HepG2 (cell line): ENCODE data around the gene STEAP1. TPM values are rescaled to one million over a fixed set of nuclear protein-coding genes. Genes with fewer than 3 reads are reported as not detected.
"Not testable (repeated sequence)": the region's sequence is repeated elsewhere in the genome, so short reads cannot be mapped to it uniquely, and the experiment has no call there.

Experiments used
- ATAC-seq: fragments of 200-7000 bp; cut with Tn5 transposase; 3 replicates; pipeline ENCODE4 v1.9.1; 2020; ENCODE audit warnings: mild to moderate bottlenecking, moderate library complexity
- BruUV-seq: library from RNA; stranded (reverse); fragments of 400-500 nt; replicated peaks from 2 replicates; lab custom pipeline; 2021; lab: Mats Ljungman, UMichigan
- CTCF ChIA-PET: fragments of 300-600 bp; formaldehyde crosslinking; extraction: SDS; loops from one replicate; lab custom pipeline; 2021; ENCODE audit warnings: low total read pairs, inconsistent platforms, low intra/inter-chr PET ratio; lab: Yijun Ruan, JAX
- POLR2A ChIA-PET: fragments of 350-600 bp; sonication (Branson Sonifier 250); formaldehyde crosslinking; loops from one replicate; lab custom pipeline; 2020; ENCODE audit warnings: antibody characterized with exemption, inconsistent platforms; lab: Yijun Ruan, JAX
- DNase-seq: peaks from one replicate; pipeline ENCODE4 v3.0.0-alpha.2; 2015; ENCODE audit warnings: low spot score
- FAIRE-seq: peaks from 3 replicates; lab custom pipeline; 2011; peaks lifted over from hg19 to GRCh38; lab: Jason Lieb, UNC
- H2AFZ ChIP-seq: one replicate; pipeline ENCODE4 v1.6.1; 2011; ENCODE audit warnings: low read length, inconsistent platforms
- H3K27ac ChIP-seq: fragments of 300-600 bp; 3 replicates; pipeline ENCODE4 v1.8.0; 2011; ENCODE audit warnings: mixed run types, mild to moderate bottlenecking, mixed read lengths, low read length, inconsistent platforms; ENCODE audit not compliant: insufficient read depth; ENCODE audit errors: extremely low read length
- H3K27me3 ChIP-seq, 2 experiments: fragments of 200-600 bp in 1 of 2; 2 replicates in 1 of 2; 3 replicates in 1 of 2; pipeline versions ENCODE4 v1.6.0 to v1.8.0; 2011; ENCODE audit warnings: low read length in 2 of 2, mild to moderate bottlenecking in 2 of 2, moderate library complexity in 2 of 2, inconsistent platforms in 1 of 2; ENCODE audit not compliant: insufficient read depth in 2 of 2, control insufficient read depth in 1 of 2
- H3K36me3 ChIP-seq, 2 experiments: fragments of 200-600 bp in 1 of 2; replicated peaks in 1 of 2; 2 replicates in 1 of 2; 3 replicates in 1 of 2; pipeline versions ENCODE4 v1.5.1 to v1.8.0; 2011; ENCODE audit warnings: low read length in 2 of 2, inconsistent platforms in 1 of 2; ENCODE audit not compliant: insufficient read depth in 2 of 2, control insufficient read depth in 1 of 2
- H3K4me1 ChIP-seq: 2 replicates; pipeline ENCODE4 v1.5.1; 2012; ENCODE audit warnings: low read length, inconsistent platforms; ENCODE audit not compliant: insufficient read depth
- H3K4me2 ChIP-seq: 2 replicates; pipeline ENCODE4 v1.6.0; 2011; ENCODE audit warnings: low read depth, low read length, inconsistent platforms
- H3K4me3 ChIP-seq, 3 experiments: fragments of 200-600 bp in 1 of 3; sonication (generic), shearing (Covaris generic) in 1 of 3; replicated peaks in 1 of 3; 2 replicates each; pipeline ENCODE4 v1.5.1; 2011 to 2016; ENCODE audit warnings: low read length in 3 of 3, inconsistent platforms in 2 of 3, low read depth in 2 of 3, mild to moderate bottlenecking in 2 of 3, control low read depth in 1 of 3, mixed read lengths in 1 of 3; ENCODE audit not compliant: insufficient read depth in 1 of 3
- H3K79me2 ChIP-seq: one replicate; pipeline ENCODE4 v1.6.1; 2011; ENCODE audit warnings: low read length, inconsistent platforms; ENCODE audit not compliant: insufficient read depth
- H3K9ac ChIP-seq: 2 replicates; pipeline ENCODE4 v1.6.0; 2011; ENCODE audit warnings: mild to moderate bottlenecking, low read depth, low read length, inconsistent platforms; ENCODE audit not compliant: insufficient read depth
- H3K9me3 ChIP-seq: 2 replicates; pipeline ENCODE4 v1.5.1; 2012; ENCODE audit warnings: mild to moderate bottlenecking, low read length
- H4K20me1 ChIP-seq: 2 replicates; pipeline ENCODE4 v1.6.0; 2011; ENCODE audit warnings: inconsistent platforms, mild to moderate bottlenecking, low read length, moderate library complexity; ENCODE audit not compliant: insufficient read depth
- ATF4 ChIP-seq, 2 experiments: fragments of 450-650 bp in 1 of 2; sonication (generic) in 1 of 2; formaldehyde crosslinking; IDR thresholded peaks; 2 replicates each; pipeline versions ENCODE4 v1.5.0 to v1.8.0; 2020 to 2022; ENCODE audit warnings: mild to moderate bottlenecking in 1 of 2, missing genetic modification reagents in 1 of 2
- CREBL2 ChIP-seq: sonication (generic); formaldehyde crosslinking; IDR thresholded peaks from 2 replicates; pipeline ENCODE4 v1.8.1; 2023; ENCODE audit warnings: missing genetic modification reagents, mild to moderate bottlenecking, borderline replicate concordance
- FOXJ3 ChIP-seq: sonication (generic); formaldehyde crosslinking; IDR thresholded peaks from 2 replicates; pipeline ENCODE4 v1.4.0; 2020; ENCODE audit warnings: missing genetic modification reagents, mild to moderate bottlenecking, borderline replicate concordance
- GABPA ChIP-seq, 2 experiments: IDR thresholded peaks; 2 replicates each; pipeline ENCODE4 v1.6.1; 2011 to 2016; ENCODE audit warnings: low read depth in 2 of 2, low read length in 1 of 2, missing biosample characterization in 1 of 2, missing genetic modification characterization in 1 of 2
- GRHL1 ChIP-seq: sonication (generic); formaldehyde crosslinking; conservative IDR thresholded peaks from 2 replicates; pipeline ENCODE4 v1.8.0; 2022; ENCODE audit warnings: missing genetic modification reagents
- MATR3 ChIP-seq: sonication (generic); formaldehyde crosslinking; IDR thresholded peaks from 2 replicates; pipeline ENCODE4 v1.4.0; 2020; ENCODE audit warnings: missing genetic modification reagents
- NR3C1 ChIP-seq: sonication (generic); formaldehyde crosslinking; IDR thresholded peaks from 2 replicates; pipeline ENCODE4 v1.4.0; 2020; ENCODE audit warnings: missing genetic modification reagents
- U2AF1 ChIP-seq: fragments of 200-400 bp; formaldehyde crosslinking; optimal IDR thresholded peaks from 2 replicates; pipeline ENCODE3; 2017; ENCODE audit warnings: mild to moderate bottlenecking, low read depth, low read length
- ZNF234 ChIP-seq: sonication (generic); formaldehyde crosslinking; conservative IDR thresholded peaks from 2 replicates; pipeline ENCODE4 v1.5.1; 2020; ENCODE audit warnings: mild to moderate bottlenecking, missing genetic modification reagents
- ZNF282 ChIP-seq: fragments of 450-650 bp; IDR thresholded peaks from 2 replicates; pipeline ENCODE4 v1.6.1; 2018; ENCODE audit not compliant: partially characterized antibody
- ZXDC ChIP-seq: sonication (generic); formaldehyde crosslinking; IDR thresholded peaks from 2 replicates; pipeline ENCODE4 v1.5.0; 2020; ENCODE audit warnings: mild to moderate bottlenecking, missing genetic modification reagents
- WGBS: methylation state at CpG from one replicate; pipeline ENCODE4 v1.1.6; 2017; ENCODE audit warnings: low lambda C conversion rate; 5-methylcytosine and 5-hydroxymethylcytosine counted together
- in situ Hi-C: cut with HindIII; loops from 2 replicates; pipeline ENCODE4 v1.10.0; 2017; ENCODE audit warnings: low pct_unique_long_range_greater_than_20kb; ENCODE audit not compliant: extremely low pct_ligation_motif_present
- intact Hi-C: fragments of 100-400 bp; cut with micrococcal nuclease; formaldehyde crosslinking; loops from one replicate; pipeline ENCODE4 v1.10.0; 2022; ENCODE audit not compliant: unreplicated experiment
- polyA plus RNA-seq, 8 experiments: library from polyadenylated mRNA; depleted of rRNA in 3 of 8; stranded (reverse) in 7 of 8; unstranded in 1 of 8; fragments of >200 nt; fragmentation: Illumina TruSeq in 4 of 8; extraction: Trizol in 4 of 8; gene quantifications; 2 replicates each; pipeline versions ENCODE4 v1.2.1 to v1.2.3, GENCODE V29; 2011 to 2016; ENCODE audit warnings: low read depth in 4 of 8, missing spikeins in 1 of 8, mixed read lengths in 1 of 8; ENCODE audit not compliant: insufficient read depth in 1 of 8
- total RNA-seq, 5 experiments: library from RNA; depleted of rRNA; stranded (reverse); fragments of >200 nt; fragmentation: Illumina TruSeq; extraction: Trizol; gene quantifications; 2 replicates each; pipeline ENCODE4 v1.2.3, GENCODE V29; 2016; ENCODE audit warnings: low read depth in 1 of 5

The STEAP1 gene
- total and polyA plus RNA-seq, 2 of the 13 experiments (the other 11 are each of a cell fraction or from before 2014, with no cell fraction given) = 23.2 to 24.2 TPM

- ChIA-PET POLR2A (interaction anchor here (1.3 to 2.9 kb wide), 6 partner anchors 17 to 56 kb away, joined by 5 to 51 read pairs (median 10); partner anchors contain the start of gene STEAP2), CTCF (interaction anchor here (2.5 to 2.6 kb wide), 2 partner anchors 56 to 107 kb away, joined by 19 to 20 read pairs; partner anchors contain the start of gene STEAP2)
- no peaks in the 10 kb centered on the region for H3K79me2 ChIP-seq
- no peak for DNase-seq
- no peak for FAIRE-seq
- intact Hi-C loops = loop anchor here (2.0 kb wide), 1 partner anchor 18 kb away; no protein-coding TSS in a partner anchor
- H3K27ac ChIP-seq = no peak overlapping the region
- H3K4me1 ChIP-seq = peaks cover 16% of the 10 kb centered on the region
- WGBS = 51% methylated on average over 4 of the region's 4 CpGs
- no peak overlapping the region for H3K9ac ChIP-seq
- H4K20me1 ChIP-seq = no peaks in the 10 kb centered on the region
- TSS peak; percentile 66 for BruUV-seq
- no peaks in the 10 kb centered on the region for H3K36me3 ChIP-seq
- H3K27me3 ChIP-seq = no peaks in the 10 kb centered on the region
- TF ChIP-seq FOXJ3 (CRISPR knock-in tag) (no peak), NR3C1 (CRISPR knock-in tag) (no peak), U2AF1 (no peak), GABPA (IDR thresholded peaks at IDR 0.05; ENCODE audit: low read depth, low read length) (no peak), GABPA (CRISPR knock-in tag; IDR thresholded peaks at IDR 0.05; ENCODE audit: low read depth) (no peak), ZNF234 (no peak), ATF4 (CRISPR knock-in tag; IDR thresholded peaks at IDR 0.05) (no peak), CREBL2 (no peak), ZNF282 (no peak), MATR3 (CRISPR knock-in tag) (no peak), GRHL1 (CRISPR knock-in tag) (no peak), ZXDC (CRISPR knock-in tag) (no peak)
- TF ChIP-seq, all 625 proteins: peak for 0
- H3K9me3 ChIP-seq = no peaks in the 10 kb centered on the region
- in situ Hi-C loops = loop anchor here (10.0 kb wide), 2 partner anchors 110 to 260 kb away; no protein-coding TSS in a partner anchor
- H3K4me3 ChIP-seq = peak overlapping the region; percentile 13 to 82 (median 74); a peak in 3 of 6 replicates
- peak overlapping the region; percentile 74 for H3K4me2 ChIP-seq
- H2AFZ ChIP-seq = no peak overlapping the region
- ATAC-seq = no peak
These were observed 937 bp downstream of the STEAP1 start for GRCh38 chr7:90155206-90155605.

- ATAC-seq, H3K36me3 ChIP-seq, H3K79me2 ChIP-seq, H4K20me1 ChIP-seq, H2AFZ ChIP-seq, H3K27ac ChIP-seq, FAIRE-seq, H3K9ac ChIP-seq, H3K4me2 ChIP-seq, H3K9me3 ChIP-seq, H3K27me3 ChIP-seq, H3K4me3 ChIP-seq, intact Hi-C loops, CTCF ChIA-PET, DNase-seq, BruUV-seq, POLR2A ChIA-PET: not testable (repeated sequence)
- H3K4me1 ChIP-seq = peaks cover 16% of the 10 kb centered on the region
- 91% methylated on average over 2 of the region's 2 CpGs for WGBS
- in situ Hi-C loops = loop anchor here (10.0 kb wide), 2 partner anchors 107 to 257 kb away; no protein-coding TSS in a partner anchor
These were observed 3.1 kb downstream of the STEAP1 start for GRCh38 chr7:90157331-90157730.
